Thyroid gland (tissue), 4 donors: ENCODE data around the gene C10orf71. TPM values are rescaled to one million over a fixed set of nuclear protein-coding genes. Genes with fewer than 3 reads are reported as not detected.

Experiments used
- DNase-seq, 2 donors: peaks; one replicate each; pipeline ENCODE4 v3.0.0-alpha.2; 2019
- H3K27ac ChIP-seq, 3 donors: fragments of 200-600 bp; sonication (generic); 1 replicate in 2 of 3; 2 replicates in 1 of 3; pipeline ENCODE4 v1.5.1; 2016 to 2019; ENCODE audit warnings: mild to moderate bottlenecking in 1 of 3, moderate library complexity in 1 of 3
- H3K27me3 ChIP-seq: fragments of 200-600 bp; sonication (generic); one replicate; pipeline ENCODE4 v1.5.1; 2019
- H3K36me3 ChIP-seq, 2 donors: fragments of 200-600 bp; sonication (generic); one replicate each; pipeline ENCODE4 v1.5.1; 2016 to 2019
- H3K4me1 ChIP-seq, 2 donors: fragments of 200-600 bp; sonication (generic); one replicate each; pipeline ENCODE4 v1.5.1; 2017 to 2019
- H3K4me3 ChIP-seq, 3 donors: fragments of 200-600 bp; sonication (generic); replicated peaks in 1 of 3; 1 replicate in 2 of 3; 2 replicates in 1 of 3; pipeline ENCODE4 v1.5.1; 2016; ENCODE audit warnings: mild to moderate bottlenecking in 1 of 3
- H3K9me3 ChIP-seq: fragments of 200-600 bp; sonication (generic); one replicate; pipeline ENCODE4 v1.5.1; 2017
- CTCF ChIP-seq, 6 experiments: fragments of 200-600 bp in 3 of 6; fragments of 450-650 bp in 3 of 6; sonication (generic) in 3 of 6; IDR thresholded peaks; one replicate each; pipeline ENCODE4 v1.5.1; 2016 to 2019; ENCODE audit warnings: antibody characterized with exemption in 6 of 6, mild to moderate bottlenecking in 2 of 6, inconsistent platforms in 1 of 6, moderate library complexity in 1 of 6
- POLR2A ChIP-seq, 2 donors: fragments of 450-650 bp; IDR thresholded peaks; one replicate each; pipeline ENCODE4 v1.6.1; 2017; ENCODE audit warnings: antibody characterized with exemption in 2 of 2, mild to moderate bottlenecking in 2 of 2, moderate library complexity in 1 of 2
- WGBS, 2 donors: methylation state at CpG; one replicate each; pipeline ENCODE4 v1.1.5; 2017; 5-methylcytosine and 5-hydroxymethylcytosine counted together
- intact Hi-C: fragments of 100-400 bp; cut with DNase I; formaldehyde crosslinking; loops from one replicate; pipeline ENCODE4 v1.15.1; 2023
- total RNA-seq, 4 donors: library from RNA; depleted of rRNA; stranded (reverse); fragments of >200 nt; gene quantifications; one replicate each; pipeline ENCODE4 v1.2.3, GENCODE V29; 2016

The C10orf71 gene
- total RNA-seq, 4 donors from 2014 or later, result not detected

GRCh38 chr10:49364747-49365146 lies 65.8 kb downstream of the C10orf71 start:
- intact Hi-C loops, result no loop called here
- WGBS, 2 donors, result 81 to 87% methylated on average over 8 of the region's 8 CpGs
- no peaks in the 10 kb centered on the region for H3K4me1 ChIP-seq
- H3K36me3 ChIP-seq, result no peaks in the 10 kb centered on the region
- no peak overlapping the region for H3K4me3 ChIP-seq
- TF ChIP-seq POLR2A (IDR thresholded peaks at IDR 0.05) (no peak), CTCF (IDR thresholded peaks at IDR 0.05) (no peak)
- H3K27ac ChIP-seq, result no peak overlapping the region
- H3K27me3 ChIP-seq, result no peaks in the 10 kb centered on the region
- no peak for DNase-seq
- no peaks in the 10 kb centered on the region for H3K9me3 ChIP-seq

- WGBS, 2 donors, result 76 to 83% methylated on average over 3 of the region's 3 CpGs
- no peak overlapping the region for H3K4me3 ChIP-seq
- H3K4me1 ChIP-seq, result no peaks in the 10 kb centered on the region
- TF ChIP-seq POLR2A (IDR thresholded peaks at IDR 0.05) (no peak), CTCF (IDR thresholded peaks at IDR 0.05) (no peak)
- no peak overlapping the region for H3K27ac ChIP-seq
- intact Hi-C loops, result no loop called here
- no peaks in the 10 kb centered on the region for H3K27me3 ChIP-seq
- H3K9me3 ChIP-seq, result no peaks in the 10 kb centered on the region
- no peaks in the 10 kb centered on the region for H3K36me3 ChIP-seq
- DNase-seq, result no peak
These were observed 66.3 kb downstream of the C10orf71 start for GRCh38 chr10:49365275-49365674.

GRCh38 chr10:49365675-49366415 lies 66.9 kb downstream of the C10orf71 start:
- Histone ChIP-seq H3K36me3 (no peaks in the 10 kb centered on the region), H3K9me3 (no peaks in the 10 kb centered on the region), H3K4me1 (no peaks in the 10 kb centered on the region), H3K27me3 (no peaks in the 10 kb centered on the region), H3K4me3 (no peak overlapping the region), H3K27ac (no peak overlapping the region)
- intact Hi-C loops, result no loop called here
- WGBS, 2 donors, result 79 to 86% methylated on average over 21 to 22 of the region's 23 CpGs
- DNase-seq, result no peak
- TF ChIP-seq POLR2A (IDR thresholded peaks at IDR 0.05) (no peak), CTCF (IDR thresholded peaks at IDR 0.05) (no peak)

GRCh38 chr10:49366460-49366859 lies 67.5 kb downstream of the C10orf71 start:
- no peak for DNase-seq

More at GRCh38 chr10:49366460-49366859, 67.5 kb downstream of the C10orf71 start:
- no peak for TF ChIP-seq CTCF (IDR thresholded peaks at IDR 0.05)
- Histone ChIP-seq H3K27ac (no peak overlapping the region), H3K4me1 (no peaks in the 10 kb centered on the region), H3K36me3 (no peaks in the 10 kb centered on the region), H3K4me3 (no peak overlapping the region), H3K27me3 (no peaks in the 10 kb centered on the region), H3K9me3 (no peaks in the 10 kb centered on the region)
- intact Hi-C loops, result no loop called here
- 91 to 95% methylated on average over 4 of the region's 4 CpGs for WGBS, 2 donors
